Mammary epithelial cell (primary cell): ENCODE measurements around the gene GFI1B.

Experiments
- CTCF ChIP-seq, 2 donors: IDR thresholded peaks in 1 of 2; conservative IDR thresholded peaks in 1 of 2; 2 replicates each; pipeline ENCODE4 v1.5.1; 2011 to 2012; ENCODE audit warnings: inconsistent platforms in 2 of 2, low read length in 2 of 2, mild to moderate bottlenecking in 2 of 2, control low read depth in 1 of 2, low read depth in 1 of 2; ENCODE audit not compliant: insufficient read depth in 1 of 2; ENCODE audit errors: extremely low read depth in 1 of 2
- EZH2 ChIP-seq: IDR thresholded peaks from 2 replicates; pipeline ENCODE4 v1.6.1; 2012; ENCODE audit warnings: low read length, inconsistent platforms, borderline replicate concordance

- TF ChIP-seq CTCF (conservative IDR thresholded peaks at IDR 0.05 in 1 of 2, IDR thresholded peaks at IDR 0.05 in 1 of 2; ENCODE audit: extremely low read depth in 1 of 2, insufficient read depth in 1 of 2, low read depth in 1 of 2, low read length in 2 of 2) (no peak), EZH2 (no peak)
Measured at GRCh38 chr9:132978112-132978450, 413 bp upstream of the GFI1B start.
